Measurements from ENCODE around the gene NF2.

The NF2 gene

DNA sequence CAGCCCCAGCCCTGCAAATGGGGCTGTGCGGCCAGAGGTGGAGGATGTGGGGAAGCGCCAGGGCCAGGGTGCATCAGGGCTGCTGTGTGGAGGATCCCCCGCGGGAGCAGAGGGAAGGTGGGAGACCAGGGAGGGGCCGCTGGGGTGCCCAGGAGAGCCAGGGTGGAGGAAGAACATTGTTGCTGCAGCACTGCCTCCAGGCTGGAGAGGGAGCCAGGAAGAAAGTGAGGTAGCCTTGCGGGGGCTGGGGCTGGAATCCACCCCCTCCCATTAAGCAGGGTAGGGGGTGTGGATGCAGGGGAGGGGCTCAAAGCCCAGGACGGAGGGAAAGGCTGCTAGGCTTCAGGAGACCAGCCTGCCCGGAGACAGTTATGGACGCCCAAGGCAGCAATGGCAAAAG lies 131.4 kb downstream of the NF2 start:
- no peak for ATAC-seq
- no peak for TF ChIP-seq CSDC2 (CRISPR knock-in tag; IDR thresholded peaks at IDR 0.05)
- no peak for TF ChIP-seq RARB (CRISPR knock-in tag; IDR thresholded peaks at IDR 0.05)
- no peak for TF ChIP-seq SNAI2 (CRISPR knock-in tag; IDR thresholded peaks at IDR 0.05)
- TF ChIP-seq ESRRG (CRISPR knock-in tag; IDR thresholded peaks at IDR 0.05), result no peak
- no peak for TF ChIP-seq OSR1 (CRISPR knock-in tag; IDR thresholded peaks at IDR 0.05)
- TF ChIP-seq ZNF565 (CRISPR knock-in tag; conservative IDR thresholded peaks at IDR 0.05; ENCODE audit: low read depth), result no peak
- TF ChIP-seq ARNTL (CRISPR knock-in tag; IDR thresholded peaks at IDR 0.05; ENCODE audit: borderline replicate concordance, low read depth), result no peak
- TF ChIP-seq BACH2 (CRISPR knock-in tag; IDR thresholded peaks at IDR 0.05; ENCODE audit: borderline replicate concordance), result no peak
- no peak for TF ChIP-seq PPARA (CRISPR knock-in tag; IDR thresholded peaks at IDR 0.05; ENCODE audit: borderline replicate concordance)
- TF ChIP-seq, protein P1, sequence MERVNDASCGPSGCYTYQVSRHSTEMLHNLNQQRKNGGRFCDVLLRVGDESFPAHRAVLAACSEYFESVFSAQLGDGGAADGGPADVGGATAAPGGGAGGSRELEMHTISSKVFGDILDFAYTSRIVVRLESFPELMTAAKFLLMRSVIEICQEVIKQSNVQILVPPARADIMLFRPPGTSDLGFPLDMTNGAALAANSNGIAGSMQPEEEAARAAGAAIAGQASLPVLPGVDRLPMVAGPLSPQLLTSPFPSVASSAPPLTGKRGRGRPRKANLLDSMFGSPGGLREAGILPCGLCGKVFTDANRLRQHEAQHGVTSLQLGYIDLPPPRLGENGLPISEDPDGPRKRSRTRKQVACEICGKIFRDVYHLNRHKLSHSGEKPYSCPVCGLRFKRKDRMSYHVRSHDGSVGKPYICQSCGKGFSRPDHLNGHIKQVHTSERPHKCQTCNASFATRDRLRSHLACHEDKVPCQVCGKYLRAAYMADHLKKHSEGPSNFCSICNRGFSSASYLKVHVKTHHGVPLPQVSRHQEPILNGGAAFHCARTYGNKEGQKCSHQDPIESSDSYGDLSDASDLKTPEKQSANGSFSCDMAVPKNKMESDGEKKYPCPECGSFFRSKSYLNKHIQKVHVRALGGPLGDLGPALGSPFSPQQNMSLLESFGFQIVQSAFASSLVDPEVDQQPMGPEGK (CRISPR knock-in tag; IDR thresholded peaks at IDR 0.05; ENCODE audit: borderline replicate concordance), result no peak
- TF ChIP-seq, protein P2, sequence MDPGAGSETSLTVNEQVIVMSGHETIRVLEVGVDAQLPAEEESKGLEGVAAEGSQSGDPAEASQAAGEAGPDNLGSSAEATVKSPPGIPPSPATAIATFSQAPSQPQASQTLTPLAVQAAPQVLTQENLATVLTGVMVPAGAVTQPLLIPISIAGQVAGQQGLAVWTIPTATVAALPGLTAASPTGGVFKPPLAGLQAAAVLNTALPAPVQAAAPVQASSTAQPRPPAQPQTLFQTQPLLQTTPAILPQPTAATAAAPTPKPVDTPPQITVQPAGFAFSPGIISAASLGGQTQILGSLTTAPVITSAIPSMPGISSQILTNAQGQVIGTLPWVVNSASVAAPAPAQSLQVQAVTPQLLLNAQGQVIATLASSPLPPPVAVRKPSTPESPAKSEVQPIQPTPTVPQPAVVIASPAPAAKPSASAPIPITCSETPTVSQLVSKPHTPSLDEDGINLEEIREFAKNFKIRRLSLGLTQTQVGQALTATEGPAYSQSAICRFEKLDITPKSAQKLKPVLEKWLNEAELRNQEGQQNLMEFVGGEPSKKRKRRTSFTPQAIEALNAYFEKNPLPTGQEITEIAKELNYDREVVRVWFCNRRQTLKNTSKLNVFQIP (CRISPR knock-in tag; IDR thresholded peaks at IDR 0.05; ENCODE audit: borderline replicate concordance, low read depth), result no peak
- no peak for TF ChIP-seq TCF4 (CRISPR knock-in tag; IDR thresholded peaks at IDR 0.05; ENCODE audit: borderline replicate concordance)
- TF ChIP-seq, protein P3, sequence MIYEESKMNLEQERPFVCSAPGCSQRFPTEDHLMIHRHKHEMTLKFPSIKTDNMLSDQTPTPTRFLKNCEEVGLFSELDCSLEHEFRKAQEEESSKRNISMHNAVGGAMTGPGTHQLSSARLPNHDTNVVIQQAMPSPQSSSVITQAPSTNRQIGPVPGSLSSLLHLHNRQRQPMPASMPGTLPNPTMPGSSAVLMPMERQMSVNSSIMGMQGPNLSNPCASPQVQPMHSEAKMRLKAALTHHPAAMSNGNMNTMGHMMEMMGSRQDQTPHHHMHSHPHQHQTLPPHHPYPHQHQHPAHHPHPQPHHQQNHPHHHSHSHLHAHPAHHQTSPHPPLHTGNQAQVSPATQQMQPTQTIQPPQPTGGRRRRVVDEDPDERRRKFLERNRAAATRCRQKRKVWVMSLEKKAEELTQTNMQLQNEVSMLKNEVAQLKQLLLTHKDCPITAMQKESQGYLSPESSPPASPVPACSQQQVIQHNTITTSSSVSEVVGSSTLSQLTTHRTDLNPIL (CRISPR knock-in tag; IDR thresholded peaks at IDR 0.05; ENCODE audit: low read depth), result no peak
- TF ChIP-seq GLIS3 (CRISPR knock-in tag; IDR thresholded peaks at IDR 0.05), result no peak
- TF ChIP-seq, protein P4, sequence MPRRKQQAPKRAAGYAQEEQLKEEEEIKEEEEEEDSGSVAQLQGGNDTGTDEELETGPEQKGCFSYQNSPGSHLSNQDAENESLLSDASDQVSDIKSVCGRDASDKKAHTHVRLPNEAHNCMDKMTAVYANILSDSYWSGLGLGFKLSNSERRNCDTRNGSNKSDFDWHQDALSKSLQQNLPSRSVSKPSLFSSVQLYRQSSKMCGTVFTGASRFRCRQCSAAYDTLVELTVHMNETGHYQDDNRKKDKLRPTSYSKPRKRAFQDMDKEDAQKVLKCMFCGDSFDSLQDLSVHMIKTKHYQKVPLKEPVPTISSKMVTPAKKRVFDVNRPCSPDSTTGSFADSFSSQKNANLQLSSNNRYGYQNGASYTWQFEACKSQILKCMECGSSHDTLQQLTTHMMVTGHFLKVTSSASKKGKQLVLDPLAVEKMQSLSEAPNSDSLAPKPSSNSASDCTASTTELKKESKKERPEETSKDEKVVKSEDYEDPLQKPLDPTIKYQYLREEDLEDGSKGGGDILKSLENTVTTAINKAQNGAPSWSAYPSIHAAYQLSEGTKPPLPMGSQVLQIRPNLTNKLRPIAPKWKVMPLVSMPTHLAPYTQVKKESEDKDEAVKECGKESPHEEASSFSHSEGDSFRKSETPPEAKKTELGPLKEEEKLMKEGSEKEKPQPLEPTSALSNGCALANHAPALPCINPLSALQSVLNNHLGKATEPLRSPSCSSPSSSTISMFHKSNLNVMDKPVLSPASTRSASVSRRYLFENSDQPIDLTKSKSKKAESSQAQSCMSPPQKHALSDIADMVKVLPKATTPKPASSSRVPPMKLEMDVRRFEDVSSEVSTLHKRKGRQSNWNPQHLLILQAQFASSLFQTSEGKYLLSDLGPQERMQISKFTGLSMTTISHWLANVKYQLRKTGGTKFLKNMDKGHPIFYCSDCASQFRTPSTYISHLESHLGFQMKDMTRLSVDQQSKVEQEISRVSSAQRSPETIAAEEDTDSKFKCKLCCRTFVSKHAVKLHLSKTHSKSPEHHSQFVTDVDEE (CRISPR knock-in tag; IDR thresholded peaks at IDR 0.05), result no peak
- TF ChIP-seq ZNF70 (CRISPR knock-in tag; IDR thresholded peaks at IDR 0.05), result no peak
- TF ChIP-seq ZNF8 (CRISPR knock-in tag; IDR thresholded peaks at IDR 0.05), result no peak
- TF ChIP-seq ISL1 (CRISPR knock-in tag; IDR thresholded peaks at IDR 0.05), result no peak
- TF ChIP-seq, protein P5, sequence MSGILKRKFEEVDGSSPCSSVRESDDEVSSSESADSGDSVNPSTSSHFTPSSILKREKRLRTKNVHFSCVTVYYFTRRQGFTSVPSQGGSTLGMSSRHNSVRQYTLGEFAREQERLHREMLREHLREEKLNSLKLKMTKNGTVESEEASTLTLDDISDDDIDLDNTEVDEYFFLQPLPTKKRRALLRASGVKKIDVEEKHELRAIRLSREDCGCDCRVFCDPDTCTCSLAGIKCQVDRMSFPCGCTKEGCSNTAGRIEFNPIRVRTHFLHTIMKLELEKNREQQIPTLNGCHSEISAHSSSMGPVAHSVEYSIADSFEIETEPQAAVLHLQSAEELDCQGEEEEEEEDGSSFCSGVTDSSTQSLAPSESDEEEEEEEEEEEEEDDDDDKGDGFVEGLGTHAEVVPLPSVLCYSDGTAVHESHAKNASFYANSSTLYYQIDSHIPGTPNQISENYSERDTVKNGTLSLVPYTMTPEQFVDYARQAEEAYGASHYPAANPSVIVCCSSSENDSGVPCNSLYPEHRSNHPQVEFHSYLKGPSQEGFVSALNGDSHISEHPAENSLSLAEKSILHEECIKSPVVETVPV (CRISPR knock-in tag; IDR thresholded peaks at IDR 0.05), result no peak

DNA sequence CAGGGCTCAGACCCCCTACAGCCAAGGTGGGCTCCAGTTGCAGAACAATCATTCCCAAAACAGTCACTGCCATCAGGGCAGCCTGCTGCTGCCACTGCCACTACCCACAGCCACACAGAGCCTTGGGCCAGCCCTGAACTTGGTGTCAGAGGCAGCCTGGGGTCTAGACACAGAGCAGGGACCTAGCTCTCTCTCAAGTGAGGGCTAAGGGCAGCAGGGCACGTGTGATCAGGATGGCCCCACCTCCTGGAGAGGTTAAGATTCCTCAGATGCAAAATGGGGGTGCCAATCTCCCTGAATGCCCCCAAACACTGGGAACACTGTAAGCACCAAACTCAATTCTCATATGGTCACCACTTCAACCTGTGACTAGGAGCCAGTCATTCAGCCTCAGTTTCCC lies 132.0 kb downstream of the NF2 start:
- ATAC-seq, result no peak
- TF ChIP-seq OSR1 (CRISPR knock-in tag; IDR thresholded peaks at IDR 0.05) (no peak), ESRRG (CRISPR knock-in tag; IDR thresholded peaks at IDR 0.05) (no peak)

DNA sequence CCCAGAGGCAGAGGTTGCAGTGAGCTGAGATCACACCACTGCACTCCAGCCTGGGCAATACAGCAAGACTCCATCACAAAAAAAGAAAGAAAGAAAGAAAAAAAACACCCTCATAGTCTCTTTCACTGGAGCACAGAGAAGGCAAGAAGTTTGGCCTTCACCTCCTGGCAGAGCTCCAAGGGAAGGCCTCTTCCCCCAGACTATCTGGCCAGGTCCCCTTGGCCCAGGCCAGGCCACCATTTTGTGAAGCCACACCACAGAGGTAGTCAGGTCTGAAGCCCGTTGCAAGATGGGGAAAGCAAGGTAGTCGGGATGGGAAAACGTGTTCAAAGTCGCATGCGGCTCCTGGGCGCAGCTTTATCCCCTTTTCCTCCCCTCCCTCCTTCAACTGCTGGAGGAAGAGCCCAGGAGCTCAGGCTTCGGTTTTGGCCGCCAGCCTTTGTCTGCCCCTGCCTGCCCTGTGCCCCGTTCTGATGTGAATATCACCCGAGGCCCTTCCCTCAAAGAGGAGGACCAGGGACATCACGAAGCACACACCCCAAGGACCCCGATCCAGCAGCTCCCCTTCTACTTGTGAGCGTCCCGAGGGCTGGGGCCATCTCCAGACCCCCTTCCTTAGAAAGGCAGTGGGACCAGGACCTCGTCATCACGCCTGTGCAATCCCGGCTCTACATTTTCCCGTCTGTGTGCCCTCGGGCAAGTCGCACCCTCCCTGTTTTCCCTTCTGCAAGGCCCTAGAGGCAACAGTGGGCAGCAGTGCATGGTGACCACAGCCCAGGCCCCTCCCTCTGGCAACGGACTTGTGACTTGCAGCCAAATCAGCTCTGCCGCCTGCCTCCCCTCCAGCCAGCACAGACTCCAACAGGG lies 134.1 kb downstream of the NF2 start:
- ATAC-seq, result no peak
- TF ChIP-seq SNAI2 (CRISPR knock-in tag; IDR thresholded peaks at IDR 0.05) (no peak), ZC3H10 (CRISPR knock-in tag; IDR thresholded peaks at IDR 0.05) (no peak), ISL1 (CRISPR knock-in tag; IDR thresholded peaks at IDR 0.05) (no peak), ZNF8 (CRISPR knock-in tag; IDR thresholded peaks at IDR 0.05) (no peak), ESRRG (CRISPR knock-in tag; IDR thresholded peaks at IDR 0.05) (no peak), RARB (CRISPR knock-in tag; IDR thresholded peaks at IDR 0.05) (no peak), CSDC2 (CRISPR knock-in tag; IDR thresholded peaks at IDR 0.05) (no peak), TCF4 (CRISPR knock-in tag; IDR thresholded peaks at IDR 0.05; ENCODE audit: borderline replicate concordance) (no peak), ZFP30 (CRISPR knock-in tag; IDR thresholded peaks at IDR 0.05) (no peak), ZNF70 (CRISPR knock-in tag; IDR thresholded peaks at IDR 0.05) (no peak), PPARA (CRISPR knock-in tag; IDR thresholded peaks at IDR 0.05; ENCODE audit: borderline replicate concordance) (no peak)
- TF ChIP-seq, protein P1 (CRISPR knock-in tag; IDR thresholded peaks at IDR 0.05; ENCODE audit: borderline replicate concordance), result no peak
- TF ChIP-seq, protein P5 (CRISPR knock-in tag; IDR thresholded peaks at IDR 0.05), result no peak
- TF ChIP-seq, protein P2 (CRISPR knock-in tag; IDR thresholded peaks at IDR 0.05; ENCODE audit: borderline replicate concordance, low read depth), result no peak

Measured in SK-N-SH treated with all-trans-retinoic acid at 6 μM for 48 hours (cell line).